Activated CD4-positive, alpha-beta T cell treated with anti-CD3 and anti-CD28 coated beads for 1 hour (primary cell): ENCODE data around the gene PAQR6.
"Not testable (repeated sequence)": the region's sequence is repeated elsewhere in the genome, so short reads cannot be mapped to it uniquely, and the experiment has no call there.

Experiments used
- DNase-seq: peaks from one replicate; pipeline ENCODE4 v3.0.0-alpha.2; 2020

The PAQR6 gene

DNA sequence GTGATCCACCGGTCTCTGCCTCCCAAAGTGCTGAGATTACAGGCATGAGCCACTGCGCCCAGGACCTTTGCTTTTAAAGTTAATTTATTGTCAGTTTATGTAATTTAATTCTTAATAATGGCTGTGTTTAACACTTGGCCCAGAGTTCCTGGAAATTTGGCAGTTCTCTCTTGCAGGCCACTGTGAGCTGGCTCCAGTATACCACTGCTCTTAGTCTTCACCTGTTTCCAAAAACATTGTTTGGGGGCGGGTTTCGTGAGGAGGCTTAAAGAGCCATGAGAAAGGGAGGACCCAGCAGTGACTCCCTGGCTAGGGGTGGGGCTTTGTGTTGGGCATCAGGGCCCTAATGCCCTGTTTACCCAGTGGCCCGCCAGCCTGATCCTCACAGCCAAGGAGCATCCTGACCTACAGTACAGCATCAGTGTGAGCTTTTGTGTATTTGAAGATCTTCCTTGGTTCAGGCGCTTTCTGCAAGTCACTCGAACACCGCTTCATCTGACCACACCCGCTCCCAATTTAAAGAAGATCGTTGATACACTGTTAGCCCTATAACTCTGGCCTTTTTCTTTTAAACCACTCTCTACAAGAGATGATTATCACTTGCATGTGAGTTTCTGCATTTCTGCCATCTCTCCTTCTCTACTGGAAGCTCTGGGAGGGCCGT lies 17.9 kb downstream of the PAQR6 start:
- no peak for DNase-seq

GRCh38 chr1:156228501-156228900 lies 19.4 kb downstream of the PAQR6 start:
- no peak for DNase-seq

GRCh38 chr1:156226782-156227181 lies 21.1 kb downstream of the PAQR6 start:
- DNase-seq = no peak

DNA sequence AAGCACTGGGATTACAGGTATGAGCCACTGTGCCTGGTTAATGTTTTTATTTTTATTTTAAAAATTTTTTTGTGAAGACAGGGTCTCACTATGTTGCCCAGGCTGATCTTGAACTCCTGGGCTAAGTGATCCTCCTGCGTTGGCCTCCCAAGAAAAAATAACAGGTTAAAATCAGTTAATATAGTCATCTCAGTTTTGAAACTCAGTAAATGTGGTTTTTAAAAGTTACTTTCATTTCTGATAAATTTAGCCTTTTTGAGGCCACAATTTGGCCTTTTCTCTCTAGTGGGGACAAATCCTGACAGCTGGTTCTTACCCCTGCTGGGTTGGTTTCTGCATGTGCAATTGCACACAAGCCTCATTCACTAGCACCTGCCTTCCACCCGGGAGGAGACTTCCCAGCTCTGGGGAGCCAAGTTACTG lies 21.7 kb downstream of the PAQR6 start:
- DNase-seq = no peak

DNA sequence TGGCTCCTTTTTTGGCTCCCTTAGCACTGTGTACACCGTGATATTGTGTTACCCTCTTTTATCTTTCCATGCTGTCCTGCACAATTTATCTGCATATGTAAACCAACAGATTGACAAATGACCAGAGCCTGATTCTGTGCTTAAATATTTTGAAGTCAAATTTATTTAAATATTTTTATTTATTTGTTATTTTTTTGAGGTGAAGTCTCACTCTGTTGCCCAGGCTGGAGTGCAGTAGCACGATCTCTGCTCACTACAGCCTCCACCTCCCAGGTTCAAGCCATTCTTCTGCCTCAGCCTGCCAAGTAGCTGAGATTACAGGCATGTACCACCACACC lies 22.2 kb downstream of the PAQR6 start:
- no peak for DNase-seq

- DNase-seq = no peak
These were observed 25.7 kb downstream of the PAQR6 start for GRCh38 chr1:156221986-156222692.

DNA sequence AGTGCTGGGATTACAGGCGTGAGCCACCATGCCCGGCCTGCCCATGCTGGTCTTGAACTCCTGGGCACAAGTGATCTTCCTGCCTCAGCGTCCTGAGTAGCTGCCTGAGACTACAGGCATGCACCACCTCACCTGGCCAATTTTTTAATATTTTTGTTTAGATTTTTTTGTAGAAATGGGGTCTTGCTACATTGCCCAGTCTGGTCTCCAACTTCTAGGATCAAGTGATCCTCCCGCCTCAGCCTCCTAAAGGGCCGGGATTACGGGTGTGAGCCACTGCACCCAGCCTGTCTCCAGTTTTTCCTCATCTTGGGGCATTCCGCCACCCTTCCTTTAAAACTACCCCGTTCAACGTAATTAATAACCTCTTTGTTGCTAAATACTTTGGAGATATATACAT lies 27.6 kb downstream of the PAQR6 start:
- no peak for DNase-seq

DNA sequence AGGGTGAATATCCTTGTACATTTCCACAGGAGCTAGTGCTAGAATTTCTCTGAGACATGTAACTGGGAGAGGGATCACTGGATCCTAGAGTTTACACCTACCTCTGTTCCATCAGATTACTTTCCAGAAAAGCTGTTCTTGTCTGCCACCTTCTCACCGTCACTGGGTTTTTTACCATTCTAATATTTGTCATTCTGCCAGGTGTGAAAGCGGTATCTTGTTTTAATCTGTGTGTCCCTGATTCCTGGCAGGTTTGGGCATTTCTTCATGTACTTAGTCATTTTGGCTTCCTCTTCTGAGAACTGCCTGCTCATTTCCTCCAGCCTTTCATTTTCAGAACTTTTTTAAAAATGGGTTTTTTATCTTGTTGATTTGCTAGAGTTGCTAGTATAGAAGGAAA lies 30.0 kb downstream of the PAQR6 start:
- no peak for DNase-seq

DNA sequence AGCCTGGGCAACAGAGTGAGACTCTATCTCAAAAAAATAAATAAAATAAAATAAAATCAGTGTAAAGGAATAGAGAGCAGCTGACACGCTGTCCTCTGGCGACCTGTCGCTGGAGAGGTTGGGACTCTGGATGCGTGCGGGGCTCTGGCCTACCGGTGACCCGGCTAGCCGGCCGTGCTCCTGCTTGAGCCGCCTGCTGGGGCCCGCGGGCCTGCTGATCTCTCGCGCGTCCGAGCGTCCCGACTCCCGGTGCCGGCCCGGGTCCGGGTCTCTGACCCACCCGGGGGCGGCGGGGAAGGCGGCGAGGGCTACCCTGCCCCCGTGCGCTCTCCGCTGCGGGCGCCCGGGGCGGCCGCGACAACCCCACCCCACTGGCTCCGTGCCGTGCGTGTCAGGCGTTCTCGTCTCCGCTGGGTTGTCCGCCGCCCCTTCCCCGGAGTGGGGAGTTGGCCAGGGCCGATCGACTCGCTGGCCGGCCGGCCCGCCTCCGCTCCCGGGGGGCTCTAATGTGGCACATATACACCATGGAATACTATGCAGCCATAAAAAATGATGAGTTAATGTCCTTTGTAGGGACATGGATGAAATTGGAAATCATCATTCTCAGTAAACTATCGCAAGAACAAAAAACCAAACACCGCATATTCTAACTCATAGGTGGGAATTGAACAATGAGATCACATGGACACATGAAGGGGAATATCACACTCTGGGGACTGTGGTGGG lies 31.3 kb downstream of the PAQR6 start:
- not testable (repeated sequence) for DNase-seq

DNA sequence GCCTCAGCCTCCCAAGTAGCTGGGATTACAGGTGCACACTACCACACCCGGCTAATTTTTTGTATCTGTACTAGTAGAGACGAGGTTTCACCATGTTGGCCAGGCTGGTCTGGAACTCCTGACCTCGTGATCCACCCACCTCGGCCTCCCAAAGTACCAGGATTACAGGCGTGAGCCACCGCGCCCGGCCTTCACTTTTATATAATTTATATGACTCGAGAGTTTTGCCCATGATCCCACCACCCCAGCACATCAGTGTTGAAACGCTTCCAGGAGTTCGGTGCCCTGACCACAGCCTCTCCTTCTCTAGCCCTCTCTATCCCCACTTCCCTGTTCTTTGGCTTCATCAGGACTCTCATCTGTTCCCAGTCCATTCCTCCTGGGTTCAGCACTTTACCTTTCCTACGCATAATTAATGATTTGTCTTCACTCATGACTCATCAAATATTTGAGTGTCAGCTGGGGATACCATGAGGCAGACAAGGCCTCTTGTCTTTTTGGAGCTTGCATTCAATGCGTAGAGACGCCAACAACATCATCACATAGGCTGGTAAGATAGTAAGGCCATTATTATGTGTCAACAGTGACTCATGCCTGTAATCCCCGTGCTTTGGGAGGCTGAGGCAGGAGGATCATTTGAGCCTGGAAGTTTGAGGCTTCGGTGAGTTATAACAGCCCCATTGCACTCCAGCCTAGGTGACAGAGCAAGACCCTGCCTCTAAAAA lies 33.7 kb downstream of the PAQR6 start:
- no peak for DNase-seq

DNA sequence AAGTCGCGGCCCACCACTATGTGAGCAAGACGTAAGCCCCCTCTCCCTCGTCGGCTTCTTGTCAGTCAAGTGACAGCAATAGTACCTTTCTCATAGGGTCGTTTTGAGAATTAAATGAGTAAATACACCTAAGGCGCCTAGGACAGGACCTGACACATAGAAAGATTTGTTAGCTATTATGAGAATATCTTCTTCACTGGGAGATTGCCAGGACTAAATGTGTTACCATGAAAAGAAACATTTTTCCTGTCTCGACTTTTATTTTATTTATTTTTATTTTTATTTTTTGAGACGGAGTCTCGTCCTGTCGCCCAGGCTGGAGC lies 34.3 kb downstream of the PAQR6 start:
- DNase-seq = no peak

DNA sequence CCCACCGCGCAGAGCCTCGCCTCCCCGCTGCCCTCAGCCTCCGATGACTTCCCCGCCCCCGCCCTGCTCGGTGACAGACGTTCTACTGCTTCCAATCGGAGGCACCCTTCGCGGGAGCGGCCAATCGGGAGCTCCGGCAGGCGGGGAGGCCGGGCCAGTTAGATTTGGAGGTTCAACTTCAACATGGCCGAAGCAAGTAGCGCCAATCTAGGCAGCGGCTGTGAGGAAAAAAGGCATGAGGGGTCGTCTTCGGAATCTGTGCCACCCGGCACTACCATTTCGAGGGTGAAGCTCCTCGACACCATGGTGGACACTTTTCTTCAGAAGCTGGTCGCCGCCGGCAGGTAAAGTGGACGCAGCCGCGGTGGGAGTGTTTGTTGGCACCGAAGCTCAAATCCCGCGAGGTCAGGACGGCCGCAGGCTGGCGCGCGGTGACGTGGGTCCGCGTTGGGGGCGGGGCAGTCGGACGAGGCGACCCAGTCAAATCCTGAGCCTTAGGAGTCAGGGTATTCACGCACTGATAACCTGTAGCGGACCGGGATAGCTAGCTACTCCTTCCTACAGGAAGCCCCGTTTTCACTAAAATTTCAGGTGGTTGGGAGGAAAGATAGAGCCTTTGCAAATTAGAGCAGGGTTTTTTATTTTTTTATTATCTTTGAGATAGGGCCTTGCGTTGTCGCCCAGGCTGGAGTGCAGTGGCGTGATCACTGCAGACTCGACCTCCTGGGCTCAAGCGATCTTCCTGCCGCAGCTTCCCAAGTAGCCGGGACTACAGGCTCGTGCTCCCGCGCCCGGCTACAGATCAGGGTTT lies 34.8 kb downstream of the PAQR6 start, which contains the start of gene PMF1:
Gene PMF1, plus strand, starts transcription at position 175 of the 811 bp plus-strand sequence. Its CDS starts 9 bp downstream, at position 184.
- DNase-seq = peak; percentile 92

GRCh38 chr1:156212130-156212529 lies 35.7 kb downstream of the PAQR6 start:
- no peak for DNase-seq

DNA sequence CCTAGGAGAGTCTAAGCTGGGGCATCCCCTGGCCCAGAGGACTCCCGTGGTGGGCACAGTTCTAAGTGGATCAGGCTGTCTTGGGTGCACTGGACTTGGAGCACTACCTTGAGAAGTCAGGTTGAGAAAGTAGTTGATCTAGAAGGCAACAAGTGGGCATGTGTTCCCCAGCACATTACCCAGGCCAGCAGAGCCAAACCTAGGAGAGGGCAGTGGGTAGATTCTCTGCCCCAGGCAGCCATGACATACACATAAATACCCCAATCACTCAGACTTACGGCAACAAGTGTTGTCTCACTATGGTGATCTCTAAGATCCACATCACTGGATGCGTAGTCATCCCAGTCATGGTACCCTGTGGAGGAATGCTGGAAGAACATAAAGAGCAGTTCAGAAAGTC lies 36.6 kb downstream of the PAQR6 start:
- DNase-seq = no peak

DNA sequence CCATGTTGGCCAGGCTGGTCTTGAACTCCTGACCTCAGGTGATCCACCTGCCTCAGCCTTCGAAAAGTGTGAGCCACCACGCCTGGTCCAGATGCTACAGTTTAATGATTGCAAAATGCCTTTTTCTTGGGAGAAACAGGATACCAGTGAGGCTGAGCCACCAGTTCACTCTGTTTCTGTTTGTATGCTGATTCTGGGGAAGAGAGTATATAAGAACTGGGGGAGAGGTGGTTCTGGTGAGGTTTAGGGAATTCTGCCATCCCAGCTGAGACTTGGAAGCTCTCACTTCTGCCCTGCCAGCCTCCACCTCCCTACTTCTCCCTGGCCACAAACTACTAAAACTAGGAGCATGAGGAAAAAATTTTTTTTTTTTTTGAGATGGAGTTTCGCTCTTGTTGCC lies 43.2 kb downstream of the PAQR6 start:
- DNase-seq = no peak

GRCh38 chr1:156203331-156203730 lies 44.5 kb downstream of the PAQR6 start:
- DNase-seq = no peak

DNA sequence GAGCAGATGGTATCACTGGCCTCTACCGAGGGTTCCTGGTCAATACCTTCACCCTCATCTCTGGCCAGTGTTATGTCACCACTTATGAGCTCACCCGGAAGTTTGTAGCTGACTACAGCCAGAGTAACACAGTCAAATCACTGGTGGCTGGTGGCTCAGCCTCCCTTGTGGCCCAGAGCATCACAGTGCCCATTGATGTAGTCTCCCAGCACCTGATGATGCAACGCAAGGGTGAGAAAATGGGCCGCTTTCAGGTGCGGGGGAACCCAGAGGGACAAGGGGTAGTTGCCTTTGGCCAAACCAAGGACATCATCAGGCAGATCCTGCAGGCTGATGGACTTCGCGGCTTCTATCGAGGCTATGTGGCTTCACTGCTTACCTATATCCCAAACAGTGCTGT lies 47.8 kb downstream of the PAQR6 start:
- DNase-seq = no peak

DNA sequence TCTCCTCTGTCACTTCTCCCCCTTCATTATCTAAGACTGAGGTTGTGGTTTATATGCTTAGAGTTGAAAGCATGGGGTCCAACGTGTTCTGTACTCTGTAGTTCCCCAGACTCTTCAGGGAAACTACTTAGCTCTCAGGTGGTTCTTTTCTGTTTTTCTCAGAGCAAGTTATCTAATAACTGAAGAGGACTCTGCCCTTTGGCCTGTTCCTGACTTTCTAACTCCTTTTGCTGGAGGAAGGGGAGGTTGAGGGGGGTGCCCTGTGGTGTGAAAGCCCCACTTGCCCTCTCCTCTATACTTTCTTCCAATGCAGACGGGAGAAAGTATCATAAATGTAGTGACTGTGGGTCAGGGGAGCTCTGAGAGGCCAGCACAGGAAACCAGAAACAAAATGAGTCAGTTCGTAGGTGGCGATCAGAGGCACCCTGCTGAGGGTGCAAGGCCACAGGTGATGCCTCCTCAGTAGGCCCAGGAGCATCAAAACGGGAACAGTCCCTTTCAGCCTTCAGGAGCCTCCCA lies 49.0 kb downstream of the PAQR6 start:
- no peak for DNase-seq

DNA sequence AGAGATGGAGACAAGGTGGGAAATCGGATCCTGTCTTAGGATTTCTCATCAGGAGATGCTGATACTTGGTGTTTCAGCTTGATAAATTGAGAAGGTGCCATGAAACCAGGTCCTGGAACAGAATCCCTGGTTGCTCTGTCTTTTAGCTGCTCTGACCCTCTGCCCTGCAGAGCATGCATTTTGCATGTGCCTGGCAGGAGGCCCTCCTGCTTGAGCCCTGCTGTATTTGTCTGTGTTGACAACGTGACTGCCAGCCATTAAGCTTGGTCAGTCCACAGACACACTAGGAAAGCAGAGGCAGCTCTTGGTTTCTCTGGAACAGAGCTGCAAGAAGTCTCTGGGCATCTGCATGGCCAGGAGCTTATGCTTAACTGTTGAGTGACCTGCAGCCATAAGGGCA lies 51.4 kb downstream of the PAQR6 start:
- no peak for DNase-seq

DNA sequence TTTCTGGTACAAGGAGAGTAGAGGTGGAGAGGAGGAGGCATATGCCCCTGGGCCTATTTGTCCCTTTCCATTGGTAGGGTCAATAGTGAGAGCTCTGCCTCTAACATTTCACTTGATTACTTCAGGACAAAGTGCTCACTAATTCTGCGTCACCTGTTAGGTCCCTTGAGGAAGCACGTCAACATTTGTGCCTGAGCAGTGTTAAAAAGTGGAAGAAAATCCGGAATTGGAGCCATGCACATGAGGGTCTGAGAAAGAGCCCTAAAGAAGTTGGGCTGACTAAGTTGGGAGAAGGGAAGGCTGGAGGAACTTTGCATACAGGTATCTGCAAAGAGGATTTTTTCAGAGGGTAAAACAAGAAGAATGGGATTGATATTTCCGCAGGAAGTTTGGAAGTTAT lies 52.0 kb downstream of the PAQR6 start:
- no peak for DNase-seq

GRCh38 chr1:156194300-156194652 lies 53.6 kb downstream of the PAQR6 start:
- no peak for DNase-seq

- peak; percentile 95 for DNase-seq
These were observed 54.2 kb downstream of the PAQR6 start, which contains the start of gene SLC25A44 for GRCh38 chr1:156193488-156194299. TSS of gene SLC25A44 (plus strand) at chr1:156194104. CDS start at chr1:156199848, 5,744 bp downstream.
